CD4-positive, alpha-beta T cell treated with Interleukin-4 for 1 hour (primary cell): Measurements from ENCODE around the gene PCK1.

Source experiments
- DNase-seq, 2 donors: peaks; one replicate each; pipeline ENCODE4 v3.0.0-alpha.2; 2020 to 2022

Gene PCK1

DNA sequence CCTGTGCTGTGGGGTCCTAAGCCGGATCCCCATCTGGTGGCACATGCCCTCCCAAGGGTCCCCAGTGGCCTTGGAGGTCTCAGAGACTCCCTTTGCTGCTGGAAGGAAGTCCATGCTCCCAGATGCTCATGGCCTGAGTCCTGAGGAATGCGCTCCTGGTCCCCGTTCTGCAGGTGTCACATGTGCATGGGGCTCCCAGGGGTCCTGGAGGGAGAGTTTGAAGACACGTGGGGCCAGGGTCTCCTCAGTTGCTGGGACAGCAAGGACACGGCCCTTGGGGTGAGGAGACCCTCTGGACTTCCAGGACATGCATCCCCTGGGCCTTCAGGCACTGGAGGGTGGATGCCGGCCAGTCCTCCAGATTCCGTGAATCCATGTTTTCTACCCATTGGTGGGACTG lies 47.6 kb downstream of the PCK1 start:
- no peak for DNase-seq

GRCh38 chr20:57609086-57609841 lies 48.4 kb downstream of the PCK1 start:
- DNase-seq, result no peak

DNA sequence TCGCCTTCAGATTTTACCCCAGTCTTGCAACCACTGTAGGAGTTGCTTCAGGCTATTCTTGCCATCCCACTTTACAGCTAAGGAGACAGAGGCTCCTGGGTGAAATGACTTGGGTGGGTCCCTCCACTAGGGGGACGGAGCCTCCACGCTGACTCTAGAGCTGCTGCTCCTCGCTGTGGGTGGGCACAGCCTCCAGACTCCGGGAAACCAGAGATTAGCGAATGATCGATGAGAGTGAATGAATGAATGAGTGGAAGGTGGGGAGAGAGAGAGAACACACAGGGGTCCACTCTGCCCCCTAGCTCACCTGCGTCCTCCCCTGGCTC lies 48.9 kb downstream of the PCK1 start:
- no peak for DNase-seq

DNA sequence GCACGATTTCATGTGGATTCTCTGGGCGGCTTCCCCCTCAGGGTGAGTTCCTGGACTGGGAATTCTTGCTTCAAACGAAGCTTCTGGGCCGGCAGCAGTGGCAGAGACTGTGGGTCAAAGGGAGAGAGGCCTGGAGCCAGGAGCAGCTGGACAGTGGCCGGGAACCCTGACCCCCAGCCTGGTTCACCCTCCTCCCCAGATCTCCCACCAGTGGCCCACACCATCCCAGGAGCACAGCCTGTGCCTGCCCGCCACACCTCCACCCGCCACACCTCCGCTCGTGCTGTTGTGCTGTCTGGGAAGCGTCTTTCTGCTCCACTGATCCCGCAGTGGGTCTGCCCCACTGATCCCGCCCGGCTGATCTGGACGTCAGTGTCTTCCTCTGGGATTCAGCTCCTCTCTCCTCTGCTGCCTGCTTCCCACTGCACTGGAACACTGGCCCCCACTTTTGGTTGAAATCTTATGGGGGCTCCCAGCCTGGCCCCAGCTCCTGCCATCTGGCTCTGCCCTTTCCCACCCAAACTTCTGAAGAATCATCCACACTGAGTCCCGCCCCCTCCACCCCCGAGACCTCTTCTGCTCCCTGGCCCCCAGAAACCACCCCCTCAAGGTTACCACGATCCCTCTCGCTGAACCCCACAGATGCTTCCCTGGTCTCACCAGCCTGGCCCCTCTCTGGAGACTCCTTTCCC lies 49.5 kb downstream of the PCK1 start:
- no peak for DNase-seq

DNA sequence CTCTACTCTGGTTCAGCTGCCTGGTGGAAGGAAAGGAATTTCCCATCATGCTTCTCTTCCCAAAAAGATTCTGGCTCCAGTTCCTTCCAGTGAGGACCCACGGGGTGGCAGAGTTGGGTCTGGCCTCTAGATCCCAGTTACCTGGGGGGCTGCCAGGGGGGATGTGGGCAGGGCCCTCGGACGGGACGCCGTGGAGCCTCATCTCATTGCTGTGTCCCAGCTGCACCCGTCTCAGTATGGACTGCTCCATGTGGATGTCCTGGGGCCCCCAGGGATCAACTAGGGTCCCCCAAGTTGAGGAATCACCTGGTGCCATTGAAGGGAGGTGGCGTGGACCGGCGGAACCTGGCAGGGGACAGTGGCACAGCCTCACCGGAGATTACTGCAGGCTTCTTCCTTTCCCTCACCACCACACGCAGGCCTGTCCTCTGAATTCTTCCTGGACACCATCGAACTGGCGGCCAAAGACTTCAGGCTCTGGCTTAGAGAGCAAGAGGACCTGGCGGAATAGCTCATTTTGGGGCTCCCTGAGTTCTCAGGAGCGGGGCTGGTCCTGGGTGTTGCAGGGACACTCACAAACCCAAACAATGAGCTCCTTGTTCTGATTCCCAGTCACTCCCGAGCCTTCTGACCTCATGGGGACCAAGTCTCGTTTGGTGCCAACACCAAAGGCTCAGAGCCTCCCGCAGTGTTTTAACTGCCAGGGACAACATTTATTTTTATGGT lies 50.8 kb downstream of the PCK1 start:
- no peak for DNase-seq

GRCh38 chr20:57612436-57612835 lies 51.5 kb downstream of the PCK1 start:
- DNase-seq, result no peak

DNA sequence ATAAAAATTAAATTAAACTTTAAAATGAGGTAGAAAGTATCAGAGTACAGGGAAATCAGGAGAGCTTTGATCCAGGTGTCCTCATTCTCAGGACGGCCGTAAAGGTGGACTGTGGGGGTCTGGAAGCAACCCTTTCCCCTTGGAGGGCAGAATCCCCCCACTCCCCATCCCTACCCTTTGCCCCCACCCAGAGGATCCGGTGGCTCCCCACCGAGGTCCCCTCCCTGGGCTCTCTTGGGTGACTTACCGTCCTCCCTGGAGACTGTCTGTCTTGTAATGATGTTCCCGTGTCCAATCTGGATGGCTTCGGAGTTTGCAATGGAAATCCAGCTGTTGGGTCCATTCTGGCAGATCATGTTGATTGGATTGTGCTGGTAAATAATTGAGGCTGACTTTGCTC lies 52.0 kb downstream of the PCK1 start:
- peak in 1 of 2 donors; percentile 9 for DNase-seq

DNA sequence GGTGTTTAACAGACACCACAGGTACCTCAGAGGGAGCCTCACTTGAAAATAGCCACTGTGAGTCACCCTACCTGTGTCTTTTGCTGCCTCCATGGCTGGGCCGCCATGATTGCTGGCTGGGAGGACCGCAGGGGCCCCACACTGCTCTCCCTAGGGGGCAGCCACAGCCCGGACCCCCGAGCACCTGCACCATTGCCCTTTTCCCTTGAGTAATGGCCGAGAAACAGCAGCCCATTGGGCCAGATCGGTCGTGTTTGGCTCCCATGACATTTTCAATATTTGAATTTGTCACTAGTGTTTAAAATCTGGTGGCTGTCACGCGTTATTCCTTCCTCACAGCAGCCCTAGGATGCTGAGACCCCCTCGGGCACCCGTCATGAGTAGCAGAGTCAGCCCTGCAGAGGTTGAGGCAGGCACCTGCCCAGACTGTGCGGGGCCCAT lies 52.6 kb downstream of the PCK1 start:
- DNase-seq, result peak in 1 of 2 donors; percentile 10

- peak in 1 of 2 donors; percentile 7 for DNase-seq
Measured at GRCh38 chr20:57614490-57615444, 53.9 kb downstream of the PCK1 start.

- no peak for DNase-seq
Measured at GRCh38 chr20:57615445-57615811, 54.5 kb downstream of the PCK1 start.

DNA sequence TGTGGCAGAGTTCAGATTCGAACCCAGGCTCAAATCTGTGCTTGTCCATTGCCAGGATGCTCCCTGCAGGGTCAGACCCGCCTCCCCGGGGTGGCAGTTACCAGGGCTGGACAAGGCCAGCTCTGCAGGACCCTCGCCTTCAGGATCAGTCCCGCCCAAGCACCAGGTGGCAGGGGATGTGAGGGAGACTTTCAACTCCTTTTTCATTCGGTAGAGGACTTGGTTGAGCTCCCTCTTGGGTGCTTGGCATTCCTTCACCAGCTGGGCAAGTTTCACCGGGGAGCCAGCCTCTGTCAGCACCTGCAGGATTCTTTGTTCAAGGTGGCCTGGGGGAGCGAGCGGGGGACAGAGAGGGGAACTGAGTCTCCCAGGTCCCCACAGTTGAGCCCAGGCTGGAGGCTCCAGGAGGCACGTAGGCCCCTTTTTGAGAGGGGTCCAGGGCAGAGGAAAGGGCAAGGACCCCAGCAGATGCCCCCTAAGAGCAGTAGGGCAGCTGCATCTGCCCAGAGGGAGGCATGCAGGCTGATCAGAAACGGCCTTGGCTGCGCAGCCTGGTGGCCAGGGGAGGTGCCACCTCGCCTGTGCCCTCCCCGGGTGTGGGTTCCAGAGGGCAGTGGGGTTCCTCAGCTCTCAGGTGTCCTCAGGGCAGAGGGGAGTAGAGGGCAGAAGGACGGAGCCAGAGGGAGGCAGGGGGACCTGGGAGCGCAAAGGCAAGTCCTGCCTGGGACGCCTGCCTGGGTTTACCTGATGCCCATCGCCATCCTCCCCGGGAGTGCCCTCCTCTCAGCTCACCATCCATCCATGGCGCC lies 55.4 kb downstream of the PCK1 start:
- no peak for DNase-seq

DNA sequence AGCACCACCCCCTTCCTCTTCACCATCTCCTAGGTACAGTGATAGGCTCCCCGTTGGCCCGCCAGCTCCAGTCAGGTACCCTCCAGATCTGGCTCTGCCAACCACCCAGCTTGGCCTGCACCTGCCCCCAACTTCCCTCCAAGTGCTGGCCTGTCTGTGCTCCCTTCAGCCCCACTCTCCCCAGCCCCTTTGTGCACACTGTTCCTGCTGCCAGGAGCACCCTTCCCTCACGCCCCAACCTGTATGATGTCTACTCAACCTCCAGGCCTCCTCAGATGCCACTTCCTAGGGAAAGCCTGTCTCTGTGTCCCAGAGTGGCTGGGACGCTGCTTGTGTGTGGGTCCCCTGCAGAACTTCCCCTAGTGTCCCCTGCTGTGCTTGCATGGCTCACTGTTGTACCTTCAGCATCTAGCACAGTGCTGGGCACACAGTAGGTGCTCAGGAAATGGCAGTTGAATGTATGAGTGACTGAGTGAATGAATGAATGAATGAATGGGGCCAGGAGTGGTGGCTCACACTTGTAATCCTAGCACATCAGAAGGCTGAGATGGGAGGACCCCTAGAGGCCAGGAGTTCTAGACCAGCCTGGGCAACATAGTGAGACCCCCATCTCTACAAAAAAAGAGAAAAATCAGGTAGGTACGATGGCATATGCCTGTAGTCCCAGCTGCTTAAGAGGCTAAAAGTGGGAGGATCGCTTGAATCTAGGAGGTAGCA lies 56.3 kb downstream of the PCK1 start:
- no peak for DNase-seq
